Thyroid gland (tissue), 4 donors: ENCODE measurements around the gene CCDC50.

Experiments used
- POLR2A ChIP-seq, 2 donors: fragments of 450-650 bp; IDR thresholded peaks; one replicate each; pipeline ENCODE4 v1.6.1; 2017; ENCODE audit warnings: antibody characterized with exemption in 2 of 2, mild to moderate bottlenecking in 2 of 2, moderate library complexity in 1 of 2
- TF ChIP-seq, protein P1 (sequence below), 6 experiments: fragments of 200-600 bp in 3 of 6; fragments of 450-650 bp in 3 of 6; sonication (generic) in 3 of 6; IDR thresholded peaks; one replicate each; pipeline ENCODE4 v1.5.1; 2016 to 2019; ENCODE audit warnings: antibody characterized with exemption in 6 of 6, mild to moderate bottlenecking in 2 of 6, inconsistent platforms in 1 of 6, moderate library complexity in 1 of 6

- TF ChIP-seq, protein P1, sequence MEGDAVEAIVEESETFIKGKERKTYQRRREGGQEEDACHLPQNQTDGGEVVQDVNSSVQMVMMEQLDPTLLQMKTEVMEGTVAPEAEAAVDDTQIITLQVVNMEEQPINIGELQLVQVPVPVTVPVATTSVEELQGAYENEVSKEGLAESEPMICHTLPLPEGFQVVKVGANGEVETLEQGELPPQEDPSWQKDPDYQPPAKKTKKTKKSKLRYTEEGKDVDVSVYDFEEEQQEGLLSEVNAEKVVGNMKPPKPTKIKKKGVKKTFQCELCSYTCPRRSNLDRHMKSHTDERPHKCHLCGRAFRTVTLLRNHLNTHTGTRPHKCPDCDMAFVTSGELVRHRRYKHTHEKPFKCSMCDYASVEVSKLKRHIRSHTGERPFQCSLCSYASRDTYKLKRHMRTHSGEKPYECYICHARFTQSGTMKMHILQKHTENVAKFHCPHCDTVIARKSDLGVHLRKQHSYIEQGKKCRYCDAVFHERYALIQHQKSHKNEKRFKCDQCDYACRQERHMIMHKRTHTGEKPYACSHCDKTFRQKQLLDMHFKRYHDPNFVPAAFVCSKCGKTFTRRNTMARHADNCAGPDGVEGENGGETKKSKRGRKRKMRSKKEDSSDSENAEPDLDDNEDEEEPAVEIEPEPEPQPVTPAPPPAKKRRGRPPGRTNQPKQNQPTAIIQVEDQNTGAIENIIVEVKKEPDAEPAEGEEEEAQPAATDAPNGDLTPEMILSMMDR (IDR thresholded peaks at IDR 0.05): no peak
- TF ChIP-seq POLR2A (IDR thresholded peaks at IDR 0.05): no peak
Observed at GRCh38 chr3:191432162-191432561, 103.0 kb downstream of the CCDC50 start.
